ENCODE data around the gene ST8SIA6.
"Not testable (repeated sequence)": the region's sequence is repeated elsewhere in the genome, so short reads cannot be mapped to it uniquely, and the experiment has no call there.

The ST8SIA6 gene

GRCh38 chr10:17427666-17428350, 26.6 kb downstream of the ST8SIA6 start:
- peak; percentile 31 for FAIRE-seq

GRCh38 chr10:17427201-17427600, 27.2 kb downstream of the ST8SIA6 start:
- no peak for FAIRE-seq
- no peak for DNase-seq (ENCODE audit: insufficient read length, low spot score)

More at GRCh38 chr10:17427666-17428350, 26.6 kb downstream of the ST8SIA6 start:
- no peak for DNase-seq (ENCODE audit: insufficient read length, low spot score)

GRCh38 chr10:17426263-17426750, 28.1 kb downstream of the ST8SIA6 start:
- FAIRE-seq (no peak), DNase-seq (ENCODE audit: insufficient read length, low spot score) (no peak)

- FAIRE-seq: no peak
- DNase-seq (ENCODE audit: insufficient read length, low spot score): no peak
Measured at GRCh38 chr10:17425584-17426262, 28.7 kb downstream of the ST8SIA6 start.

GRCh38 chr10:17423632-17424186, 30.7 kb downstream of the ST8SIA6 start:
- DNase-seq (ENCODE audit: insufficient read length, low spot score) (no peak), FAIRE-seq (no peak)

- DNase-seq (ENCODE audit: insufficient read length, low spot score) (no peak), FAIRE-seq (no peak)
Measured at GRCh38 chr10:17422931-17423330, 31.5 kb downstream of the ST8SIA6 start.

- no peak for DNase-seq (ENCODE audit: insufficient read length, low spot score)
- no peak for FAIRE-seq
Measured at GRCh38 chr10:17418249-17418648, 36.1 kb downstream of the ST8SIA6 start.

GRCh38 chr10:17416442-17417211, 37.8 kb downstream of the ST8SIA6 start:
- FAIRE-seq (no peak), DNase-seq (ENCODE audit: insufficient read length, low spot score) (no peak)

GRCh38 chr10:17415046-17415658, 39.2 kb downstream of the ST8SIA6 start:
- FAIRE-seq (no peak), DNase-seq (ENCODE audit: insufficient read length, low spot score) (no peak)

GRCh38 chr10:17414484-17414883, 39.9 kb downstream of the ST8SIA6 start:
- FAIRE-seq: no peak
- no peak for DNase-seq (ENCODE audit: insufficient read length, low spot score)

GRCh38 chr10:17413876-17414275, 40.5 kb downstream of the ST8SIA6 start:
- FAIRE-seq: no peak

GRCh38 chr10:17412323-17412722, 42.1 kb downstream of the ST8SIA6 start:
- no peak for DNase-seq (ENCODE audit: insufficient read length, low spot score)
- FAIRE-seq: no peak

More at GRCh38 chr10:17413876-17414275, 40.5 kb downstream of the ST8SIA6 start:
- DNase-seq (ENCODE audit: insufficient read length, low spot score): no peak

GRCh38 chr10:17410907-17411306, 43.5 kb downstream of the ST8SIA6 start:
- DNase-seq (ENCODE audit: insufficient read length, low spot score) (no peak), FAIRE-seq (no peak)

GRCh38 chr10:17409170-17409733, 45.1 kb downstream of the ST8SIA6 start:
- FAIRE-seq (peak; percentile 56), DNase-seq (ENCODE audit: insufficient read length, low spot score) (no peak)

- FAIRE-seq (no peak), DNase-seq (ENCODE audit: insufficient read length, low spot score) (no peak)
Measured at GRCh38 chr10:17407047-17407446, 47.3 kb downstream of the ST8SIA6 start.

- FAIRE-seq (no peak), DNase-seq (ENCODE audit: insufficient read length, low spot score) (no peak)
Measured at GRCh38 chr10:17406036-17406834, 48.2 kb downstream of the ST8SIA6 start.

- no peak for DNase-seq (ENCODE audit: insufficient read length, low spot score)
- FAIRE-seq: no peak
Measured at GRCh38 chr10:17403161-17403560, 51.2 kb downstream of the ST8SIA6 start.

GRCh38 chr10:17402040-17402439, 52.4 kb downstream of the ST8SIA6 start:
- FAIRE-seq; DNase-seq (ENCODE audit: insufficient read length, low spot score): not testable (repeated sequence)

- no peak for FAIRE-seq
- no peak for DNase-seq (ENCODE audit: insufficient read length, low spot score)
Measured at GRCh38 chr10:17396004-17396403, 58.4 kb downstream of the ST8SIA6 start.

Data from GM19239 (cell line).